Neural cell (in vitro differentiated cells): Measurements from ENCODE around the gene STAT3. TPM values are rescaled to one million over a fixed set of nuclear protein-coding genes. Genes with fewer than 3 reads are reported as not detected.

Source experiments
- H2AFZ ChIP-seq: fragments of 200-600, 300-800 bp; sonication (generic), shearing (Covaris generic); 2 replicates; pipeline ENCODE4 v1.6.0; 2014; ENCODE audit warnings: low read depth, mild to moderate bottlenecking, antibody characterized with exemption, low read length, moderate library complexity
- H3F3A ChIP-seq: fragments of 200-600 bp; shearing (Covaris generic); 2 replicates; pipeline ENCODE4 v1.6.1; 2016; ENCODE audit warnings: mild to moderate bottlenecking, moderate library complexity, mixed read lengths, antibody characterized with exemption, low read length; ENCODE audit not compliant: insufficient read depth, poor library complexity, severe bottlenecking
- H3K27ac ChIP-seq: fragments of 200-600, 300-800 bp; sonication (generic), shearing (Covaris generic); 2 replicates; pipeline ENCODE4 v1.5.1; 2014; ENCODE audit warnings: mild to moderate bottlenecking, low read length, moderate library complexity
- H3K27me3 ChIP-seq: fragments of 300-800, 200-600 bp; sonication (generic), shearing (Covaris generic); 2 replicates; pipeline ENCODE4 v1.6.0; 2014; ENCODE audit warnings: mild to moderate bottlenecking, low read depth, low read length, moderate library complexity; ENCODE audit not compliant: insufficient read depth
- H3K36me3 ChIP-seq: fragments of 300-800, 200-600 bp; sonication (generic), shearing (Covaris generic); 2 replicates; pipeline ENCODE4 v1.5.1; 2014; ENCODE audit warnings: mild to moderate bottlenecking, antibody characterized with exemption, low read length, moderate library complexity; ENCODE audit not compliant: insufficient read depth
- H3K4me2 ChIP-seq: fragments of 300-800, 200-600 bp; sonication (generic), shearing (Covaris generic); 2 replicates; pipeline ENCODE4 v1.6.0; 2014; ENCODE audit warnings: mild to moderate bottlenecking, low read length
- H3K4me3 ChIP-seq: fragments of 300-800, 200-600 bp; sonication (generic), shearing (Covaris generic); 2 replicates; pipeline ENCODE4 v1.5.1; 2014; ENCODE audit warnings: mild to moderate bottlenecking, low read length, moderate library complexity
- H3K79me2 ChIP-seq: fragments of 200-600 bp; shearing (Covaris generic); replicated peaks from 2 replicates; pipeline ENCODE4 v1.6.0; 2014; ENCODE audit warnings: mild to moderate bottlenecking, low read length, moderate library complexity; ENCODE audit not compliant: insufficient read depth
- H3K9ac ChIP-seq: fragments of 300-800, 200-600 bp; sonication (generic), shearing (Covaris generic); 2 replicates; pipeline ENCODE4 v1.6.1; 2016; ENCODE audit warnings: mild to moderate bottlenecking, low read length, mixed read lengths
- H3K9me2 ChIP-seq: fragments of 200-600 bp; shearing (Covaris generic); 2 replicates; pipeline ENCODE4 v1.6.1; 2016; ENCODE audit warnings: mild to moderate bottlenecking, low read length, mixed read lengths; ENCODE audit not compliant: insufficient read depth
- H3K9me3 ChIP-seq: fragments of 200-600, 300-800 bp; sonication (generic), shearing (Covaris generic); 2 replicates; pipeline ENCODE4 v1.6.1; 2016; ENCODE audit warnings: mild to moderate bottlenecking, mixed run types, low read length, moderate library complexity, mixed read lengths
- H4K20me1 ChIP-seq: fragments of 200-600 bp; shearing (Covaris generic); 2 replicates; pipeline ENCODE4 v1.6.1; 2016; ENCODE audit warnings: mild to moderate bottlenecking, mixed run types; ENCODE audit not compliant: insufficient read depth
- EP300 ChIP-seq: fragments of 450-650 bp; conservative IDR thresholded peaks from 2 replicates; pipeline ENCODE4 v1.6.1; 2014; ENCODE audit warnings: antibody characterized with exemption, mild to moderate bottlenecking, moderate library complexity; ENCODE audit not compliant: poor library complexity, severe bottlenecking
- EZH2 ChIP-seq: fragments of 200-600, 300-800 bp; shearing (Covaris generic), sonication (generic); IDR thresholded peaks from 2 replicates; pipeline ENCODE4 v1.6.1; 2014; ENCODE audit warnings: antibody characterized with exemption, low read length, borderline replicate concordance, mild to moderate bottlenecking; ENCODE audit not compliant: insufficient read depth, poor library complexity, severe bottlenecking
- POLR2AphosphoS5 ChIP-seq: IDR thresholded peaks from 2 replicates; pipeline ENCODE4 v1.6.1; 2012
- RAD21 ChIP-seq: fragments of 450-650 bp; conservative IDR thresholded peaks from 2 replicates; pipeline ENCODE4 v1.6.1; 2014; ENCODE audit warnings: antibody characterized with exemption, mild to moderate bottlenecking, moderate library complexity
- SMC3 ChIP-seq: fragments of 450-650 bp; conservative IDR thresholded peaks from 2 replicates; pipeline ENCODE4 v1.6.1; 2014; ENCODE audit warnings: antibody characterized with exemption, mild to moderate bottlenecking, moderate library complexity; ENCODE audit not compliant: poor library complexity
- TAF1 ChIP-seq: IDR thresholded peaks from 2 replicates; pipeline ENCODE4 v1.6.1; 2012; ENCODE audit warnings: low read depth
- polyA plus RNA-seq: library from polyadenylated mRNA; depleted of rRNA; stranded (reverse); fragments of >200 nt; gene quantifications from 2 replicates; pipeline ENCODE4 v1.2.3, GENCODE V29; 2014
- TF ChIP-seq, protein P1 (sequence below): IDR thresholded peaks from 2 replicates; pipeline ENCODE4 v1.6.1; 2012; ENCODE audit warnings: borderline replicate concordance

The STAT3 gene
- polyA plus RNA-seq, 1 donor from 2014 or later = 24.2 TPM

DNA sequence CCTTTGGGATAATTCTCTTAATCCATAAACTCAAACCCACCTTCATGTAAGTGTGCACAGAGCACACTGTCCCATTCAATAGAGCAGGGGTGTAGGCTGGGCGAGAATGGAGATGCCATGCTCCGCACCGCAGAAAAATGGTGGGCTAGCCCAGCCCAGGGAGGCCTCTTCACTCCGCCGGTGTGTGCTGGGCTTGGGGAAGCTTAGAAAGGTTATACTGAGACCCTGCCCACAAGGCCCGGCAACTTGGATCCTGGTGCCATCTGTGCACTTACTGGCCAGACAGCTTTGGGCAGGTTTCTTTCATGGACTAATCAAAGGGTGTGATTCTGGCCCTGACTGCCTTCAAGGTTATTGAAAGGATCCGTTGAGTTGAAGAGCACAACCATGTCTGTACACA, 103.7 kb downstream of the STAT3 start:
- Histone ChIP-seq H3K79me2 (no peaks in the 10 kb centered on the region), H3K9me3 (no peaks in the 10 kb centered on the region), H2AFZ (no peak overlapping the region), H3K36me3 (no peaks in the 10 kb centered on the region), H3F3A (no peaks in the 10 kb centered on the region), H3K27ac (no peak overlapping the region), H3K4me3 (no peak overlapping the region), H3K9me2 (no peaks in the 10 kb centered on the region), H3K4me2 (no peak overlapping the region), H3K27me3 (peaks cover 30% of the 10 kb centered on the region), H4K20me1 (no peaks in the 10 kb centered on the region), H3K9ac (no peak overlapping the region)
- TF ChIP-seq EP300 (no peak), TAF1 (no peak)
- TF ChIP-seq, protein P1, sequence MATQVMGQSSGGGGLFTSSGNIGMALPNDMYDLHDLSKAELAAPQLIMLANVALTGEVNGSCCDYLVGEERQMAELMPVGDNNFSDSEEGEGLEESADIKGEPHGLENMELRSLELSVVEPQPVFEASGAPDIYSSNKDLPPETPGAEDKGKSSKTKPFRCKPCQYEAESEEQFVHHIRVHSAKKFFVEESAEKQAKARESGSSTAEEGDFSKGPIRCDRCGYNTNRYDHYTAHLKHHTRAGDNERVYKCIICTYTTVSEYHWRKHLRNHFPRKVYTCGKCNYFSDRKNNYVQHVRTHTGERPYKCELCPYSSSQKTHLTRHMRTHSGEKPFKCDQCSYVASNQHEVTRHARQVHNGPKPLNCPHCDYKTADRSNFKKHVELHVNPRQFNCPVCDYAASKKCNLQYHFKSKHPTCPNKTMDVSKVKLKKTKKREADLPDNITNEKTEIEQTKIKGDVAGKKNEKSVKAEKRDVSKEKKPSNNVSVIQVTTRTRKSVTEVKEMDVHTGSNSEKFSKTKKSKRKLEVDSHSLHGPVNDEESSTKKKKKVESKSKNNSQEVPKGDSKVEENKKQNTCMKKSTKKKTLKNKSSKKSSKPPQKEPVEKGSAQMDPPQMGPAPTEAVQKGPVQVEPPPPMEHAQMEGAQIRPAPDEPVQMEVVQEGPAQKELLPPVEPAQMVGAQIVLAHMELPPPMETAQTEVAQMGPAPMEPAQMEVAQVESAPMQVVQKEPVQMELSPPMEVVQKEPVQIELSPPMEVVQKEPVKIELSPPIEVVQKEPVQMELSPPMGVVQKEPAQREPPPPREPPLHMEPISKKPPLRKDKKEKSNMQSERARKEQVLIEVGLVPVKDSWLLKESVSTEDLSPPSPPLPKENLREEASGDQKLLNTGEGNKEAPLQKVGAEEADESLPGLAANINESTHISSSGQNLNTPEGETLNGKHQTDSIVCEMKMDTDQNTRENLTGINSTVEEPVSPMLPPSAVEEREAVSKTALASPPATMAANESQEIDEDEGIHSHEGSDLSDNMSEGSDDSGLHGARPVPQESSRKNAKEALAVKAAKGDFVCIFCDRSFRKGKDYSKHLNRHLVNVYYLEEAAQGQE = no peak

DNA sequence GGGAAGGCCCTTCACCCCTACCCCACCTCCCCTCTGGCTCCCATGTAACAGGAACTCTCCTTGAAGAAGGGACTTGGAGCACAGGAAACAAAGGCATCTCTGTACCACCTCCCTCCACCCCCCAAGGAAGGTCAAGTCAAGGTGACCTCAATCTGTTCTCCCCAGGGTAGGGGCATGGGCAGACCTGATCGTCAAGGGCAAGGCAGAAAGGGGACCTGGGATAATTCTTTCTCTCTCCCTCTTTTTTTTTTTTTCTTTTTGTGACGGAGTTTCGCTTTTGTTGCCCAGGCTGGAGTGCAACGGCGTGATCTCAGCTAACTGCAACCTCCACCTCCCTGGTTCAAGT, 104.2 kb downstream of the STAT3 start:
- no peaks in the 10 kb centered on the region for H3K79me2 ChIP-seq
- no peak for TF ChIP-seq RAD21
- TF ChIP-seq POLR2AphosphoS5 = no peak
- TF ChIP-seq TAF1 = no peak
- no peak overlapping the region for H3K9ac ChIP-seq
- peaks cover 24% of the 10 kb centered on the region for H3K27me3 ChIP-seq
- no peak overlapping the region for H3K4me3 ChIP-seq
- no peaks in the 10 kb centered on the region for H4K20me1 ChIP-seq
- no peak overlapping the region for H3K4me2 ChIP-seq
- no peaks in the 10 kb centered on the region for H3K9me3 ChIP-seq
- no peaks in the 10 kb centered on the region for H3K36me3 ChIP-seq
- no peaks in the 10 kb centered on the region for H3K9me2 ChIP-seq
- H2AFZ ChIP-seq = no peak overlapping the region
- H3F3A ChIP-seq = no peaks in the 10 kb centered on the region
- no peak overlapping the region for H3K27ac ChIP-seq

DNA sequence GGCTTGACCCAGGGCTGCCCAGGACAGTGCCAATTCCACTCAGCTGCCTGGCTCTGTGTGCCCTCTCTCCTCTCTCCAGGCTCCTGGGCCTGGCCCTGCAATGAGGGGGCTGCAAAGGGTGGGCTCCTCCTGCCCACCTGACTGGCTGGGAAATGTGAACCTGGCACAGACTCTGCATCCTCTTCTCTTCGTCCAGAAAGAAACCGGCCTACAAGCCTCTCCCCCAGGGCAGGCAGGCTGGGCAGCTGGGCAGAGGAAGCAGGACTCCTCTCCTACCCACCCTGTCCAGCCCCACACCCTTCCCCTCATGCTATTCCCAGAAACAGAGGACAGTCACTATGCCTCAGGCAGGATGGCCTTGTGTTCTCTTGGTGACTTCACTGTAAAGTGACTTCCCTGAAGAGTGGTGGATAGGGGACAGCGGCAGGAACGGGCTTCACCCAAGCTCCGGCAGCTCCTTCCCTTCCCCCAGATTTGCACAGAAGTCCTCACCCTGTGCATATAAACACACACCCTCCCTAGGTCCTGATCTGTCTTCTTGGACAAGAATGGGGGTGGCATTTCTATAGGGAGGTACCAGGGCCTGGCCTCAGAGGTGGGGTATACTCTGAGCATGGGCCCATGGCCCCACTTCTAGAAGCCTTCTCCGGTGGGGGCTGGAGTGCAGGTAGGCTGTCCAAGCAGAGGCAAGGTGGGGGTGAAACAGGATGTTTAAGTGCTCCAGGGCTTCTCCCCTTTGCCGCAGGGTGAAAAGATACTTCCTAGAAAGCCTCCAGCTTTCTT, 104.8 kb downstream of the STAT3 start:
- Histone ChIP-seq H3K36me3 (no peaks in the 10 kb centered on the region), H3K9ac (no peak overlapping the region), H3K27ac (no peak overlapping the region), H3K79me2 (no peaks in the 10 kb centered on the region), H3K9me2 (no peaks in the 10 kb centered on the region), H3K4me3 (no peak overlapping the region), H2AFZ (no peak overlapping the region), H4K20me1 (no peaks in the 10 kb centered on the region), H3F3A (no peaks in the 10 kb centered on the region), H3K4me2 (no peak overlapping the region), H3K9me3 (no peaks in the 10 kb centered on the region), H3K27me3 (peaks cover 19% of the 10 kb centered on the region)
- TF ChIP-seq, protein P1 = no peak
- TF ChIP-seq TAF1 = no peak
- no peak for TF ChIP-seq SMC3
- no peak for TF ChIP-seq EZH2
